HG02938 (cell line): ENCODE results near the gene FCSK.

ENCODE experiments used
- ATAC-seq: cut with Tn5 transposase; IDR thresholded peaks from one replicate; pipeline ENCODE4 v1.9.1; 2021; ENCODE audit warnings: mild to moderate bottlenecking, moderate library complexity; ENCODE audit not compliant: unreplicated experiment

The FCSK gene

DNA sequence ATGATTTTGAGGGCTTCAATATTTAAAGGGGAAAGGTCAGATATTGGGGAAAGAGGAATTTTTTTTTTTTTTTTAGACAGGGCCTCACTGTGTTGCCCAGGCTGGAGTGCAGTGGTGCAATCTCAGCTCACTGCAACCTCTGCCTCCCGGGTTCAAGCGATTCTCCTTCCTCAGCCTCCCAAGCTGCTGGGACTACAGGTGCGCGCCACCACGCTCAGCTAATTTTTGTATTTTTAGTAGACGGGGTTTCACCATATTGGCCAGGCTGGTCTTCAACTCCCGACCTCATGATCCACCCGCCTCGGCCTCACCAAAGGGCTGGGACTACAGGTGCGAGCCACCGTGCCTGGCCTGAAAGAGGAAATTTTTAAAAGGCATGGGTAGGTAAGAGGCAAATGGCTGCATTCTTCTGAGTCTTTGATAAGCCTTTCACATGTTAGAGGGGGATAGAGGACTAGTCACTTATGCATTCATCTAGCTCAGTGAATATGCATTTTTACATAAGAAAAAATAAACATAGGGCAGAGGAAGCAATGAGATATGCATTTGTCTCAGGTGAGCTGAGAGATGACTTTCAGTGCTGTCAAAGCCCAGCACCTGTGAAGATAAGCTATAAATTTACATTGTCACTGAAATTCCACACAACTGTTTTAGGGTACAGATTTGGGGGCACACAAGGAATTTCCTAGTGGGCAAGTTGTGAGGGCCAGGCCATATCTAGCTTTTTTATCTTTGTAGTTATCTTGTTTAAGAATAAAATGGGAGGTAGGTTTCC lies 1.1 kb upstream of the FCSK start:
- no peak for ATAC-seq

GRCh38 chr16:70453892-70454221 lies 538 bp upstream of the FCSK start:
- ATAC-seq = no peak

DNA sequence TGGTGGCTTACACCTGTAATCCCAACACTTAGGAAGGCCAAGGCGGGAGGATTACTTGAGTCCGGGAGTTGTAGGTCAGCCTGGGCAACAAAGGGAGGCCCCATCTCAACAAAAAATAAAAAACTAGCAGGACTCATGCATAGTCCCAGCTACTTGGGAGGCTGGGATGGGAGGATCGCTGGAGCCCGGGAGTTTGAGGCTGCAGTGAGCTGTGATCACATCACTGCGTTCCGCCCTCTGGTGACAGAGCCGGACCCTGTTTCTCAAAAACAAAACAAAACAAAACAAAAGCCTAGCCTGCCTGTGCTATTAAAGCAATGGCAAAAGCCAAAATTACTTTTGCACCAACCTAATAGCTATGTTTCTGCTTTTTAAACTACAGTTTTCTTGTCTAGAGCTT lies 1.5 kb downstream of the FCSK start:
- no peak for ATAC-seq

DNA sequence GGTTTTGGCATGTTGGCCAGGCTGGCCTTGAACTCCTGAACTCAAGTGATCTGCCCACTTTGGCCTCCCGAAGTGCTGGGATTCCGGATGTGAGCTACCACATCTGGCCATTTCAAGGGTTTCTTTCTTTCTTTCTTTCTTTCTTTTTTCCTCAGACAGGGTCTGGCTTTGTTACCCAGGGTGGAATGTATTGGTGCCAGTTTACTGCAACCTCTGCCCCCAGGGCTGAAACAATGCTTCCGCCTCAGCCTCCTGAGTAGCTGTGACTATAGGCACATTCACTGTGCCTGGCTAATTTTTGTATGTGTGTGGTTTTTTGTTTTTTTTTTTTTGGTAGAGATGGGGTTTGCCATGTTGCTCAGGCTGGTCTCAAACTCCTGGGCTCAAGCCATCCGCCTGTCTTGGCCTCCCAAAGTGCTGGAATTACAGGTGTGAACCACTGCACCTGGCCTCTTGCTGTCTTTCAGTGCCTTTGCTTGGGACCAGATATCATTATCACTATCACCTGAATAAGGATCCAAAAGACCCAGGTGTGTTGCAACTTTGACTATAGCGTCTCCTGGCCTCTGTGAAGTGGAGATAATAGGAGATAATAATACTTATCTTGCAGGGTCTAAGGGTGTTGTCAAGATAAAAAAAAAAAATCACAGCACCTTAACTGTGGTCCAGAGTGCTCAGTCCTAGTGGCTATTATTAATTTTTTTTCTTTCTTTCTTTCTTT lies 3.2 kb downstream of the FCSK start:
- no peak for ATAC-seq

DNA sequence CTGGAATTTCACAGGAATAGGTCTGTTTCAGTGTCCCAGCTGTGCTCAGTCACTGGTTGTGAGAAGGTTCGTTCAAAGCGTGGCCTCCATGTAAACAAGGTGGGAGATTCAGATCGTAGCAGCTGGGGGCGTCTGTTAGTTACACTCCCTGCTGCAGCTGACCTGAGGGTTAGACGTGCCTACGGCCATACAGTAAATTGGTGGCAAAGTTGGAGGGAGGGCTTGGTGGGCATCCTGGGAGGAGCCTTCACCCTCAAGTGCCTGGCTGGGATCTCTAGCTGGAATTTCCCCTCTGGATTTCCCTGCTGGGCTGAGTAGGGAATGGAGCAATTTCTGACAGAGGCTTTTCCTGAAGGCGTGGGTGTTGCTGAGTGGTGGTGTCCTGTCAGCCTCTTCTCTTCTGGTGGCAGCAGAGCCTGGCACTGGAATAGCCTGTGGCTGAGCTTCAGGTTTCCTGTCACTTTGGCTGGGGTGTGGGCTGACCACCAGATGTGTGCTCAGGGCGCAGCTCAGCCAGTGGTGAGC lies 6.4 kb downstream of the FCSK start:
- ATAC-seq = no peak

DNA sequence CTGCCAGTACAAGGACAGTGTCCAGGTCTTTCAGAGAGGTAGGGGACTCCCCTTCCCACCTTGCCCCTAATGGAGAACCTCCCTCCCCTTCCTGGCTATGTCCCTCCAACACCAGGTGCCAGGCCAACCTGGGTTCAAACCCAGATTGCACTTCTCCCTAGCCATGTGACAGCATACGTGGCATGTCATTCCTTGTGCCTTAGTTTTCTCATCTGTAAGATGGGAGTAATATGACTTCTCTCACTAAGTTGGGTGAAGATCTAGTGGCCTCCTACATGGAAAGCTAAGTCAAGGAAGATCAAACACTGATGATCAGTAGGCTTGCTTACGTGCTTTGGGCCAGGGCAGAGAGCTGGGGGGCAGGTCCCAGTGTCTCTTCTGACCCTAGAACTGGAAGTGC lies 8.8 kb downstream of the FCSK start:
- ATAC-seq = no peak

DNA sequence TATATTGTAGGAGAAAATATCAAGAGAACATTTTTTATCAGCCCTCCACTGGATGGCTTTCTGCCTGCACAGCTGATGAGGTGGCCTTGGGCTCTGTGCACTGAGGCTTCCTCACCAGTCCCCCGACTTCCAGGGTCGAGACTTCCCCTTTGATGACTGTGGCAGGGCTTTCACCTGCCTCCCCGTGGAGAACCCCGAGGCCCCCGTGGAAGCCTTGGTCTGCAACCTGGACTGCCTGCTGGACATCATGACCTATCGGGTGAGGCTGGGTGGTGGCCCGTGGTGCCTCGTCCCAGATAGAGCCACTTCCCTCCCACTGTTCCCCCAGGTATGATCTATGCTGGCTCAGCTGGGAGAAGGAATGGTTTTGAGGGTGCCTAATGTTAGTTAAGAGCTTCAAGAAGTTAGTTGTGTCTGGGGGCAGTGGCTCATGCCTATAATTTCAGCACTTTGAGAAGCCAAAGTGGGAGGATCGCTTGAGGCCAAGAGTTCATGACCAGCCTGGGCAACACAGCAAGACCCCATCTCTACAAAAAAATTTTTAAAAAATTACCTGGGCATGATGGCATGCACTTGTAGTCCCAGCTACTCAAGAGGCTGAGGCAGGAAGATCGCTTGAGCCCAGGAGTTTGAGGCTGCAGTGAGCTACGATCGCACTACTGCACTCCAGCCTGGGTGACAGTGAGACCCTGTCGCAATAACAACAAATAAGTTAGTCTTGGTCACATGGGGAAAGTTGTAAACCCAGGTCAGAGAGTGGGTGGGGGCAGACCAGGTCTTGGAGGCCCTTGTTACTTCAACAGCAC lies 11.8 kb downstream of the FCSK start:
- ATAC-seq = no peak

- no peak for ATAC-seq
Observed at GRCh38 chr16:70466805-70467076, 12.3 kb downstream of the FCSK start.

GRCh38 chr16:70467113-70467512 lies 12.7 kb downstream of the FCSK start:
- no peak for ATAC-seq

- no peak for ATAC-seq
Observed at GRCh38 chr16:70467608-70468007, 13.2 kb downstream of the FCSK start.

GRCh38 chr16:70468776-70469525 lies 14.6 kb downstream of the FCSK start:
- ATAC-seq = no peak

GRCh38 chr16:70470141-70470926 lies 15.9 kb downstream of the FCSK start:
- no peak for ATAC-seq

DNA sequence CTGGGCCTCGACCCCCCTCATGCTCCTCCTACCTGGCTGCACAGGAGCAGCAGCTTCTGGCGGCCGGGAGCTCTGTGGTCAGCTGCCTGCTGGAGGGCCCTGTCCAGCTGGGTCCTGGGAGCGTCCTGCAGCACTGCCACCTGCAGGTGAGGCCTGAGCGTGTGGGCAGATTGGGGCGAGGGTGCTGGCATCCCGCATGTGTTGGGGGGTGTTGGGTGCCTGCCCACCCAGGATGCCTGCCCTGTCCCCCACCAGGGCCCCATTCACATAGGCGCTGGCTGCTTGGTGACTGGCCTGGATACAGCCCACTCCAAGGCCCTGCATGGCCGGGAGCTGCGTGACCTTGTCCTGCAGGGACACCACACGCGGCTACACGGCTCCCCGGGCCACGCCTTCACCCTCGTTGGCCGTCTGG lies 16.5 kb downstream of the FCSK start:
- ATAC-seq = no peak

- no peak for ATAC-seq
Observed at GRCh38 chr16:70472786-70473433, 18.5 kb downstream of the FCSK start.

- no peak for ATAC-seq
Observed at GRCh38 chr16:70473446-70474319, 19.3 kb downstream of the FCSK start.

DNA sequence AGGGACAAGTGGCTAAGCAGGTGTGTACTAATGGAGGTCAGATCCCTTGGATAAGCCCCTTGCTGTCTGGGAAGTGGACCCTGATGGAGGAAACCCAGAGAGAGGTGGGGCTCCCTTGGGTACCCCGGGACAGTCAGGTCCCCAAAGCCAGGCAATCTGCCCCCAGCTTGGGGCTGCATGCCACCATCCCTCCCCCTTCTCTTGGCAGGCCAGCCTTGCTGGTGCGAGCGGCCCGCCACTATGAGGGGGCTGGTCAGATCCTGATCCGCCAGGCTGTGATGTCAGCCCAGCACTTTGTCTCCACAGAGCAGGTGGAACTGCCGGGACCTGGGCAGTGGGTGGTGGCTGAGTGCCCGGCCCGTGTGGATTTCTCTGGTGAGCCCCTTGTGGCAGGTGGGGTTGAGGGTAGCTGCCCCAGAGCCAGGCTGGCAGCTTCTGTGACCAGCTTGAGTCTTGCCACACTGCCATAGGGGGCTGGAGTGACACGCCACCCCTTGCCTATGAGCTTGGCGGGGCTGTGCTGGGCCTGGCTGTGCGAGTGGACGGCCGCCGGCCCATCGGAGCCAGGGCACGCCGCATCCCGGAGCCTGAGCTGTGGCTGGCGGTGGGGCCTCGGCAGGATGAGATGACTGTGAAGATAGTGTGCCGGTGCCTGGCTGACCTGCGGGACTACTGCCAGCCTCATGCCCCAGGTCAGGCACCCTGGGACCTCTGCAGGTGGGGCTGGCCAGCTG lies 20.1 kb downstream of the FCSK start:
- no peak for ATAC-seq

DNA sequence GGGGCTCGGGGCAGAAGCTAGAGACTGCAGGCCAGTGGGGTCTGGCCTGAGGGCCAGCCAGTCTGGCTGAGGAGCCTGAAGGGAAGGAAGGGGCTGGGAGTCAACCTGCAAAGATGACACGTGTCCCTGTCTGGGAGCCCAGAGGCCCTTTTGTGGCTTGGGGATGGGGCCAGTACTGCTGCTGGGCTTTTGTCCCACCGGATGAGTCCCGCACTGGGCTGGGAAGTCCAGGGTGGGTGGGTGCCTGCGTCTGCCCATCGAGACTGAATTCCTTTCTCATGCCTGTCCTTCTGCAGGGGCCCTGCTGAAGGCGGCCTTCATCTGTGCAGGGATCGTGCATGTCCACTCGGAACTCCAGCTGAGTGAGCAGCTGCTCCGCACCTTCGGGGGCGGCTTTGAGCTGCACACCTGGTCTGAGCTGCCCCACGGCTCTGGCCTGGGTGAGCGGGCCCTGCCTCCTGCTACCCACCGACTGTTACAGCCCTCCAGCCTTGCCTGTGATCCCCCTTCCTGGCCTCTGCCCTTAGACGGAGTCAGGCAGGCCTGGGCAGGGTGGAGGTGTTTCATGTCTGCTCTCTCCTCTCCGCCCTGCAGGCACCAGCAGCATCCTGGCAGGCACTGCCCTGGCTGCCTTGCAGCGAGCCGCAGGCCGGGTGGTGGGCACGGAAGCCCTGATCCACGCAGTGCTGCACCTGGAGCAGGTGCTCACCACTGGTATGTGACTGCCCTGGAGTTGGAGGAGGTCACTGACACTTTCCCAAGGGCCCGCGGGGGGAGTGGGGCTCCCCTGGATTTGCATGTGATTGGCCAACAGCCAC lies 20.9 kb downstream of the FCSK start:
- ATAC-seq = no peak
